Panc1 (cell line): ENCODE measurements around the gene CNTN1.

ENCODE experiments used
- CTCF ChIP-seq: fragments of 450-650 bp; IDR thresholded peaks from 2 replicates; pipeline ENCODE4 v1.5.1; 2017; ENCODE audit warnings: mild to moderate bottlenecking
- SIN3A ChIP-seq: IDR thresholded peaks from 2 replicates; pipeline ENCODE4 v1.6.1; 2012; ENCODE audit warnings: low read depth, mild to moderate bottlenecking, low read length, moderate library complexity, borderline replicate concordance; ENCODE audit not compliant: insufficient read depth
- TCF7L2 ChIP-seq: IDR thresholded peaks from 2 replicates; pipeline ENCODE4 v1.6.1; 2011; ENCODE audit warnings: mild to moderate bottlenecking, low read depth, low read length, inconsistent platforms
- TF ChIP-seq, protein P1 (sequence below), 2 experiments: IDR thresholded peaks; 2 replicates each; pipeline ENCODE4 v1.6.1; 2011 to 2012; ENCODE audit warnings: low read depth in 2 of 2, control low read depth in 1 of 2, low read length in 1 of 2, mild to moderate bottlenecking in 1 of 2, moderate library complexity in 1 of 2; ENCODE audit not compliant: insufficient read depth in 1 of 2

- TF ChIP-seq CTCF, result no peak
- TF ChIP-seq TCF7L2, result no peak
- TF ChIP-seq, protein P1, sequence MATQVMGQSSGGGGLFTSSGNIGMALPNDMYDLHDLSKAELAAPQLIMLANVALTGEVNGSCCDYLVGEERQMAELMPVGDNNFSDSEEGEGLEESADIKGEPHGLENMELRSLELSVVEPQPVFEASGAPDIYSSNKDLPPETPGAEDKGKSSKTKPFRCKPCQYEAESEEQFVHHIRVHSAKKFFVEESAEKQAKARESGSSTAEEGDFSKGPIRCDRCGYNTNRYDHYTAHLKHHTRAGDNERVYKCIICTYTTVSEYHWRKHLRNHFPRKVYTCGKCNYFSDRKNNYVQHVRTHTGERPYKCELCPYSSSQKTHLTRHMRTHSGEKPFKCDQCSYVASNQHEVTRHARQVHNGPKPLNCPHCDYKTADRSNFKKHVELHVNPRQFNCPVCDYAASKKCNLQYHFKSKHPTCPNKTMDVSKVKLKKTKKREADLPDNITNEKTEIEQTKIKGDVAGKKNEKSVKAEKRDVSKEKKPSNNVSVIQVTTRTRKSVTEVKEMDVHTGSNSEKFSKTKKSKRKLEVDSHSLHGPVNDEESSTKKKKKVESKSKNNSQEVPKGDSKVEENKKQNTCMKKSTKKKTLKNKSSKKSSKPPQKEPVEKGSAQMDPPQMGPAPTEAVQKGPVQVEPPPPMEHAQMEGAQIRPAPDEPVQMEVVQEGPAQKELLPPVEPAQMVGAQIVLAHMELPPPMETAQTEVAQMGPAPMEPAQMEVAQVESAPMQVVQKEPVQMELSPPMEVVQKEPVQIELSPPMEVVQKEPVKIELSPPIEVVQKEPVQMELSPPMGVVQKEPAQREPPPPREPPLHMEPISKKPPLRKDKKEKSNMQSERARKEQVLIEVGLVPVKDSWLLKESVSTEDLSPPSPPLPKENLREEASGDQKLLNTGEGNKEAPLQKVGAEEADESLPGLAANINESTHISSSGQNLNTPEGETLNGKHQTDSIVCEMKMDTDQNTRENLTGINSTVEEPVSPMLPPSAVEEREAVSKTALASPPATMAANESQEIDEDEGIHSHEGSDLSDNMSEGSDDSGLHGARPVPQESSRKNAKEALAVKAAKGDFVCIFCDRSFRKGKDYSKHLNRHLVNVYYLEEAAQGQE (IDR thresholded peaks at IDR 0.05; ENCODE audit: insufficient read depth in 1 of 2, low read depth in 2 of 2, low read length in 1 of 2), result no peak
- no peak for TF ChIP-seq SIN3A
Measured at GRCh38 chr12:40689576-40689975, 2.7 kb upstream of the CNTN1 start.
